ENCODE results near the gene HAO2. TPM values are rescaled to one million over a fixed set of nuclear protein-coding genes. Genes with fewer than 3 reads are reported as not detected.

HAO2 gene
- total RNA-seq, 1 experiment from 2014 or later: 0.13 TPM

DNA sequence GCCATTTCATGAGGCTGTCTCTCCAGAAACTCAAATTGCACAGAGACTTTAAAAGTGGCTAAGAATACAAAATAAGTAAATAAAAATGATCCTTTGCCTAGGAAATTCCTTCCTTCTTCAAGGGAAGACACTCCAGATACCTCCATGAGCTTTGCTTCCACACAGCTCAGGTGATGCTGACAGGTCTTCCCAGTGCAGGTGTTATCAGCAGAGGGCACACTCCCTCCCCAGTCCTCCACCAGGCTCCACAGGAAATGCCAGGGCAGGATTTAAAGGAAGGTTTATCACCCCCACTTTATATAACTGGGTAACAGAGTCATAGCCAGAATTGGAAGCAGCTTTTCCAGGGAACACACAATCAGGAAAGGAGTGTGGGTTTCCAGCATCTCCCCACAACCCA, 52.1 kb downstream of the HAO2 start:
- Histone ChIP-seq H3K23me2 (ENCODE audit: insufficient read length, low read depth, low read length, poor library complexity, severe bottlenecking) (no peaks in the 10 kb centered on the region), H2AFZ (ENCODE audit: low read length) (no peak overlapping the region), H3K79me1 (ENCODE audit: insufficient read depth, low read depth, low read length, poor library complexity, severe bottlenecking) (no peaks in the 10 kb centered on the region), H3K56ac (ENCODE audit: insufficient read length, low read depth, low read length) (no peak overlapping the region), H3K27ac (ENCODE audit: insufficient read length, low read depth, low read length) (no peak overlapping the region), H3K9me3 (ENCODE audit: control insufficient read depth, low read depth, low read length) (no peaks in the 10 kb centered on the region), H2BK12ac (ENCODE audit: insufficient read length, low read depth, low read length) (no peak overlapping the region), H3K27me3 (ENCODE audit: insufficient read depth, low read length) (no peaks in the 10 kb centered on the region), H4K20me1 (ENCODE audit: control insufficient read depth, insufficient read depth, insufficient read length) (no peaks in the 10 kb centered on the region), H2BK20ac (ENCODE audit: low read depth, low read length, poor library complexity, severe bottlenecking) (no peak overlapping the region), H3K14ac (ENCODE audit: insufficient read depth, low read length) (no peak overlapping the region), H3K23ac (ENCODE audit: insufficient read length, low read depth, low read length) (no peak overlapping the region), H4K5ac (ENCODE audit: insufficient read length, low read depth, low read length) (no peak overlapping the region), H3T11ph (ENCODE audit: low read length) (no peak overlapping the region), H3K4ac (ENCODE audit: low read depth, low read length) (no peak overlapping the region), H2AK5ac (ENCODE audit: insufficient read length, low read length) (no peak overlapping the region), H3K79me2 (ENCODE audit: insufficient read depth, low read length) (no peaks in the 10 kb centered on the region), H2BK120ac (ENCODE audit: low read depth, low read length, poor library complexity, severe bottlenecking) (no peak overlapping the region), H3K4me2 (ENCODE audit: insufficient read depth, insufficient read length, low read length) (no peak overlapping the region), H4K91ac (ENCODE audit: insufficient read length, low read depth, low read length) (no peak overlapping the region), H3K18ac (ENCODE audit: insufficient read length, low read depth, low read length) (no peak overlapping the region), H3K9ac (ENCODE audit: extremely low read depth, insufficient read length, low read length) (no peak overlapping the region), H3K4me1 (ENCODE audit: insufficient read depth, low read length) (no peaks in the 10 kb centered on the region; the same call in 1 of the 2 replicates), H4K8ac (replicated peaks; ENCODE audit: insufficient read length, low read depth, low read length) (no peak overlapping the region), H2BK15ac (ENCODE audit: low read depth, low read length) (no peak overlapping the region), H2BK5ac (ENCODE audit: insufficient read length, low read length) (no peak overlapping the region)
- Mint-ChIP-seq H3K27ac (no peak overlapping the region), H3K36me3 (ENCODE audit: insufficient read depth in 1 of 3, low read depth in 3 of 3) (no peaks in the 10 kb centered on the region), H3K27me3 (ENCODE audit: low read depth) (no peaks in the 10 kb centered on the region; the same call in none of the 2 replicates), H3K4me1 (peaks cover 8 to 10% of the 10 kb centered on the region in 2 experiments), H3K9me3 (no peaks in the 10 kb centered on the region), H3K4me3 (no peak overlapping the region)
- DNase-seq: no peak
- TF ChIP-seq, protein P1, sequence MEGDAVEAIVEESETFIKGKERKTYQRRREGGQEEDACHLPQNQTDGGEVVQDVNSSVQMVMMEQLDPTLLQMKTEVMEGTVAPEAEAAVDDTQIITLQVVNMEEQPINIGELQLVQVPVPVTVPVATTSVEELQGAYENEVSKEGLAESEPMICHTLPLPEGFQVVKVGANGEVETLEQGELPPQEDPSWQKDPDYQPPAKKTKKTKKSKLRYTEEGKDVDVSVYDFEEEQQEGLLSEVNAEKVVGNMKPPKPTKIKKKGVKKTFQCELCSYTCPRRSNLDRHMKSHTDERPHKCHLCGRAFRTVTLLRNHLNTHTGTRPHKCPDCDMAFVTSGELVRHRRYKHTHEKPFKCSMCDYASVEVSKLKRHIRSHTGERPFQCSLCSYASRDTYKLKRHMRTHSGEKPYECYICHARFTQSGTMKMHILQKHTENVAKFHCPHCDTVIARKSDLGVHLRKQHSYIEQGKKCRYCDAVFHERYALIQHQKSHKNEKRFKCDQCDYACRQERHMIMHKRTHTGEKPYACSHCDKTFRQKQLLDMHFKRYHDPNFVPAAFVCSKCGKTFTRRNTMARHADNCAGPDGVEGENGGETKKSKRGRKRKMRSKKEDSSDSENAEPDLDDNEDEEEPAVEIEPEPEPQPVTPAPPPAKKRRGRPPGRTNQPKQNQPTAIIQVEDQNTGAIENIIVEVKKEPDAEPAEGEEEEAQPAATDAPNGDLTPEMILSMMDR (conservative IDR thresholded peaks at IDR 0.05): no peak; the same call in 2 of the 3 replicates
